CD4-positive, alpha-beta T cell treated with Interleukin-1 beta for 1 hour (primary cell): ENCODE results near the gene IL1B.

ENCODE experiments used
- DNase-seq, 2 donors: peaks; one replicate each; pipeline ENCODE4 v3.0.0-alpha.2; 2020 to 2022

The IL1B gene

DNA sequence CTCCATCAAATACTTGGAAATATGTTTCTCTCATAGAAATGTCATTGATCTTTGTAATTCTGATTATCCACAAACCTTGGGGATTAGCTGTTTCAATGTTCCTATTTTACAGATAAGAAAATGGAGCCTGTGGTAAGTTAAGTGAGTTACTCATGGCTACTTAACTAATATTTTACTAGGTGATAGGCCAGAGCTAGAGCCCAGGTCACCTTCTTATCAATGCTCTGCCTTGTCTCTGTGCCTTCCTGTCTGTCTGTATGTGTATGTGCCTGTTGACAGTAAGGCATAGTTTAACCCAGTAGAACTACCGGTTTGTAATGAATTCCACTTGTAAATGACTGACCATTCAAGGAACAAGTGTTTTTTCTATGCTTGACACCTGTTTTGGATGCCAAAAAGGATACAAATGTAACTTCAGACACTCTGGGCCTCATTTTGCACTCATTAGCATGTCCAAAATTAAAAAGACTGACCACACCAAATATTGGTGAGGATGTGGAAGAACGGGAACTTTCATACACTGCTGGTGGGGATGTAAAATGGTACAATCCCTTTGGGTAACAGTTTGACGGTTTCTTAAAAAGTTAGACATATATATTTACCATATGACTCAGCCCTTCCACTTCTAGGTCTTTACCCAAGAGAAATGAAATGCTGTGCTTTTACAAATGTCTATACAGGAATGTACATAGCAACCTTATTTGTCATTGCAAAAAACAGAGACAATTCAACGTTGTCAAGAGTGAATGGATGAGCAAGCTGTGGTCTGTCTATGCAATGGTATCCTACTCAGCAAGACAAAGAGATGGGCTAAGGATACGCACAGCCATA lies 32.7 kb downstream of the IL1B start:
- no peak for DNase-seq

DNA sequence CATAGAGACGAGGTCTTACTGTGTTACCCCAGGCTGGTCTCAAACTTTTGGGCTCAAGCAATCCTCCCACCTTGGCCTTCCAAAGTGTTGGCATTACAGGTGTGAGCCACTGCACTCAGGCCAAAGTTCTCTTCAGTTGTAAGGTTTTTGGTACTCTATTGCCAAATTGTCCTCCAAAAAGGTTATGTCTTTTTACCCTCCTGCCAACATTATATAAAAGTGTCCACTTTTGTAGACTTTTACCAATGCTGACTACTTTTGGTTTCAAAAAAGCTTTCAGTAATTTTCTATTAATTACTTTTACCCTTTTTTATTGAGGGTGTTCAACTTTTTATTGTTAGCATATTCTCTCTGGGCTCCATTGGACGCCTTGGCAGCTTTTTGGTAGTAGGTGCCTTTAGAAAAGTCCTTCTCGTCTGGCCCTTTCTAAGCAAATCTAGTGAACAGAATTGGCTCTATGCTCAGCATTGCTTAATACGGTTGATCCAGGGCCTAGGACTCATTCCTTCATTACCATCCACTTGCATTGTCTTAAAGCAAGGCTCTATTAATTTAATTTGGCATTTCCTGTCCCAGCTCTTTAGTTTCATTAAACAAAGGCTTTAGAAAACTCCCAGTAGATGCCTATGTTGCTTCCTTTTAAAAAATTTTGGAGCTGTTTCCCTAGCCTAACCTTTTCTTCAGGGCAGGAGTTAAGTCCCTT lies 35.5 kb downstream of the IL1B start:
- DNase-seq, result no peak

DNA sequence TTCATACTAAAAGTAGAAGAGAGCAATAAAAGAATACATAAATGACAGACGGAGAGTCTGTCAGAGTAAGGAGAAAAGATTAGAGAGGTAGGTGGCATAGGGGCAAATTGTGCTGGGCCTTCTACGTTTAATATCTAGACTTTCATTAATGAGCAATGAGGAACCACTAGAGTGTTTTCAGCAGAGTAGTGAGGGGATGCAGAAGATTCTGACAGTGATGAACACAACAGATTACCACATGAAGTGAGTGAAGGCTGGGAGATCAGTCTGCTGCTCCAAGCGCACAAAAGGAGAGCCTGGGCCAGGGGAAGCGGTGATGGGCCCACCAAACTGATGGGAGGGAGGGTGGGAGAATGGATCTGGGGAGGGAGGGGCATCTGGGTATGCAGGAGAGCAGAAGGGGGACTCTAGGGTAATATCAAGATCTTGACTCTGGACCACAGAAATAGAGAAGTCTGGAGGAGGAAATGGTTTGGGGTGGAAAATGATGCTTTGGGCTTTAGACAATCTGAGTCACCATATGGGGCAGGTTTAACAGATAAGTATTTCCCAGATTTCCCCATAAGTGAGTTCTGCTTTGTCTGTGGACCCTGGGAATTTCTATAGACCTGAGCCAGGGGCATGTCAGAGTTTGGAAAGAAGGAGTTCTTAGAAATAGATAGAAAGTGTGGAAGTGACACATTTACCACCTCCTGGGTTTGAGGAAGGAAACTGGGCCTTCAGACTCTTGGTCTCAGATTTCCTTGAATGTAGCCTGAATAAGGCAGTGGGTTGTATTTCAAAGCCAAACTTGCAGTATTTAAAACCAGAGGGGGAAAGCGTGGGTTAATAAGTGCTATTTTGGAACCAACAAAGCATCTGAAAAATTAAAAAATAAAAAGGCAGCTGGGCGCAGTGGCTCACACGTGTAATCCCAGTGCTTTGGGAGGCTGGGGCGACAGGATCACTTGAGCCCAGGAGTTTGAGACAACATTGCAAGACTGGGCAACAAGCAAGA lies 37.3 kb downstream of the IL1B start:
- peak in 1 of 2 donors; percentile 48 for DNase-seq

DNA sequence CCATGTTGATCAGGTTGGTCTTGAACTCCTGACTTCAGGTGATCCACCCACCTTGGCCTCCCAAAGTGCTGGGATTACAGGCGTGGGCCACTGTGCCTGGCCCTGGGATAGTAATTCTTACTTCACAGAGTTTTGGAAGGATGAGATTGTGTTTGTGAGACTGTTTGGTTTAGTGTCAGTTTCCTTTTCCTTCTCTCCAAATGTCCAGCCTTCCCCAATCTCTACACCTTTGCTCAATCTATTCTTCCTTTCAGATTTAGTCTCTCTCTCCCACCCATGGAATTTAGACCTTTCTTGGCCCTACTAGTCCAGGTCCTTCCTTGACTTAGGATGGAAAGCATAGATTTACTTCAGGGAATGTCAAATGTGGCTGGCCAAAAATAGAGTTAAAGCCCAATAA lies 40.1 kb downstream of the IL1B start:
- no peak for DNase-seq

DNA sequence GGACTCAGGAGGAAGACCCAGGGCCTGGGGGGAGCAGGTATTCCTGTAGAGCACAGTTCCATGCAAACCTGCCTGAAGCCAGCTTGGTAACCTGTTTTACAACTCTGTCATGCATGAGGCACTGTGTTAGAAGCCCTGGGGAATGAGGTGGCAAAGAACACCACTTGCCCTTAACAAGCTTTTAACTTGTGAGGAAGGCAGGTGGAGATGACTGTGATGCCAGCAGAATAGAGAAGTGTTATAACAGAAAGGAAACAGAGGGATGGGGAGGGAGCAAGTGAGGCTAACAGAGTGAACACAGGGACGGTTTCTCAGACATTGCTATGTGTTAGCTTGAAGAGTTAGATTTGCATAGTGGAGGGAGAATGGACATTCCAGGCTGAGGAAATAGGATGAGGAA lies 40.8 kb downstream of the IL1B start:
- peak in 1 of 2 donors; percentile 10 for DNase-seq

DNA sequence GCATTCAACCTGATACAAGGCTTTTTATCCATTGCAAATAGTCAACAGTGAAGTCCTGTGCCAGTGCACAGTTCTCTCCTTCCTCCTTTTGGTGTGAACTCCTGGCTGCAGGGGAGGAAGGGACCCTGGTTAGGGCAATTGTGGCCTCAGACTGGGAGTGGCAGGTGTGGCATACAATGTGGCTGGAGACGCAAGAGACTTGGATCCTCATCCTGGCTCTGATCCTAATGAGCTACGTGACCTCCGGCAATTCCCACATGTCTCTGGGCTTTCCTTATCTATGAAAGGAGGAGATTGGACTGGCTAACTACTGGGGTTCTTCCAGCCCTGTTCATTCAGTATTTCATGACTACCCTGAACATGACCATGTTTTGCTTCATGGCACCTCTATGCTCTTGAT lies 41.7 kb downstream of the IL1B start:
- no peak for DNase-seq

DNA sequence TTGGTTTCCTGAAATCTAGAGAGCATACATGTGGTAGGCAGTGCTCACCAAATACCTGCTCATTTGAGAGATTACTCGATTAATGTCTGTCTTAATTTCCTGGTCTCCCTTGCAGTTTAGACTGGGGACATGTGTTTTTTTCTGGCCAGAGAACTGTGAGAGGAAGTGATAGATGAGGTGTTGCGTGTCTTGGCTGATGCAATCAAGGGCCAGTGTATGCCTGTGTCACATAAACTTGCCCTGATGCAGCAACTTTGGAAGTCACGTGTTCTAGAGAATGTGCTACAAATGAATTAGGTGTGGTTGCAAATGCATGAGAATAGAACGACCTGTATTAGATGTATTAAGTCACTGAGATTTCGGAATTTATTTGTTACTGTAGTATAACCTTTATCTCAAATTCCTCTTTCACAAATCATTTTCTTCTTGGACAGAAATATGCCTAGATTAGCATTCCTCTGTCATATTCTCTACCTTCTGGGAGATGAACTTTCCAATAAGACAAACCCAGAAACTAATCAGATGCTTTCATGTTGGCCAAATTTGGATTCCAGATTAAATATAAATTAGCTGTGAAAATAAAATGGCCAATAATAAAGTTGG lies 42.3 kb downstream of the IL1B start:
- DNase-seq, result peak; percentile 33 to 77

DNA sequence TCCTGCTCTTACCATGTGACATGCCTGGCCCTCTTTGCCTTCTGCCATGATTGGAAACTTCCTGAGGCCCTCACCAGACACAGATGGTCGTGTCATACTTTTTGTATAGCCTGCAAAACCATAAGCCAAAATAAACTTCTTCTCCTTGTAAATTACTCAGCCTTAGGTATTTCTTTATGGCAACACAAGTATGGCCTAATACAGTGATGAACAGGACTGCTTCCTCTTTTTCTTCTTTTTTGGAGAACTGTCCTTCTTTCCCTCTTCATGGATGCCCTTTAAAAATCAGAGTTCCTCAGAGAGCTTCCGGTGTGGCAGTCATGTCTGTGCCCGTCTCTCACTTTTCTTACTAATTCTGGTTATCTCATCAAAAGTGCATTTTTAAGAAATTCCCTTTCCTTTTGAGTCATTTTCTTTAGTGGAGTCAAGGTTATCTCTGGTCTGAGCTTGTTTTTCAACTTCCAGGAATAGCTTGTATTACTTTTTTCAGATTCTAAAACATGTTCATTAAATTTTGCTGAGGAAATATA lies 43.1 kb downstream of the IL1B start:
- peak in 1 of 2 donors; percentile 43 for DNase-seq

DNA sequence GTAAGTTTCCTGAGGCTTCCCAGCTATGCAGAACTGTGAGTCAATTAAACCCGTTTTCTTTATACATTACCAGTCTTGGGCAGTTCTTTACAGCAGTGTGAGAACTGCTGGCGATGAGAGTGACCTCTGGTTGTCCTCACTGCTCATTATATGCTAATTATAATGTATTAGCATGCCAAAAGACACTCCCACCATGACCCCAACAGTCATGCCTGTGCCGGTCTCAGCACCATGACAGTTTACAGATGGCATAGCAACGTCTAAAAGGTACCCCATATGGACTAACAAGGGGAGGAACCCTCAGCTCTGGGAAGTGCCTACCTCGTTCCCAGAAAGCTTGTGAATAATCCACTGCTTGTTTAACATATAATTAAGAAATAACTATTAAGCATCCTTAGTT lies 44.2 kb downstream of the IL1B start:
- DNase-seq, result no peak

DNA sequence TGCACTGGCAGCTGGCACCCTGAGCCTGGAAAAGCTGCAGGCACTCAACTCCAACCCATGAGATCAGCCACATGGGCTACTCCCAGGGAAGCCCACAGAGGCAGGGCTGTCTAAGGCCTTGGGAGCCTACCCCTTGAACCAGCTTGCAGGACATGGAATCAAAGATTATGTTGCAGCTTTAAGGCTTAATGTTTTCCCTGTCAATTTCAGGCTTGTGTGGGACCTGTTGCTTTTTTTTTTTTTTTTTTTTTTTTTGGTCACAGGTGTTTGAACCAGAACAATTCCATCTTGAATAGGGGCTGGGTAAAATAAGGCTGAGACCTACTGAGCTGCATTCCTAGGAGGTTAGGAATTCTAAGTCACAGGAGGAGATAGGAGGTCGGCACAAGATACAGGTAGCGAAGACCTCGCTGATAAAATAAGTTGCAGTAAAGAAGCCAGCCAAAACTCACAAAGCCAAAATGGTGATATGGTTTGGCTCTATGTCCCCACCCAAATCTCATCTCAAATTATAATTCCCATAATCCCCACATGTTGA lies 44.8 kb downstream of the IL1B start:
- DNase-seq, result no peak

DNA sequence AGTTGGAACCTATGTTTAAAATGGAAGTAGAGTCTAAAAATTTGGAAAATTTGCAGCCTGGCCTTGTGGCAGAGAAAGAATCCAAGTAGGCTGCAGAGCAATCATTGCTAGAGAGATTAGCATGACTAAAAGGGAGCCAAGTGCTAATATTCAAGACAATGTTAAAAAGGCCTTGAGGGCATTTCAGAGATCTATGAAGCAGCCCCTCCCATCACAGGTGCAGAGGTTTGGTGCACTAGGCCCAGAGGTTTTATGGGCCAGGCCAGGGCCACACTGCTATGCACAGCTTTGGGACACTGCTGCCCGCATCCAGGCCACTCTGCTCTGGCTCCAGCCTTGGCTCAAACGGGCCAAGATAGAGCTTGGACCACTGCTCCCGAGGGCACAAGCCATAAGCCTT lies 45.6 kb downstream of the IL1B start:
- no peak for DNase-seq

DNA sequence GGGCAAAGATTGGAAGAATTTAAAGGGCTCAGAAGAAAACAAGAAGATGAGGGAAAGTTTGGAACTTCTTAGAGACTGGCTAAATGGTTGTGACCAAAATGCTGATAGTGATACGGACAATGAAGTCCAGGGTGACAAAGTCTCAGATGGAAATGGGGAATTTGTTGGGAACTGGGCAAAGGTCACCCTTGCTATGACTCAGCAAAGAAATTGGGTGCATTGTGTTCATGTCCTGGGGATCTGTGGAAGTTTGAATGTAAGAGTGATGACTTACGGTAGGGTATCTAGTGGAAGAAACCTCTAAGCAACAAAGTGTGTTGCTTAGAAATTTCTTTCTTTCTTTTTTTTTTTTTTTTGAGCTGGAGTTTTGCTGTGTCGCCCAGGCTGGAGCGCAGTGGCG lies 46.3 kb downstream of the IL1B start:
- no peak for DNase-seq

DNA sequence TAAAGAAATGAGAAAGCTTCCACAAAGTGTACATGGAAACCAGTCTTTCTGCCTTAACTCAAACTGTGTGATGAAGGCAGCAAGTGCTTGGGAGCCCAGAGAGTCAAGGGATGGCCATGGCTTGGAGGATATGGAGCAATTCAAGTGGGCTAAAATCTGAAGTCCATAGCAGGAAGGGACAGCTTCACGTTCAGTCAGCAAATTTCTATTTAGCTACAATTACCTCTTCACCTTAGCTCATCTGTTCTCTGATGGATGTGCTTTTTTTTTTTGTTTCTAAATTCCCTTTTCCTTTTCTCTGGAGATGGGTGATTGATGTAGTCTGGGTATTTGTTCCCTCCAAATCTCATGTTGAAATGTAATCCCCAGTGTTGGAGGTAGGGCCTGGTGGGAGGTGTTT lies 47.4 kb downstream of the IL1B start:
- DNase-seq, result no peak

DNA sequence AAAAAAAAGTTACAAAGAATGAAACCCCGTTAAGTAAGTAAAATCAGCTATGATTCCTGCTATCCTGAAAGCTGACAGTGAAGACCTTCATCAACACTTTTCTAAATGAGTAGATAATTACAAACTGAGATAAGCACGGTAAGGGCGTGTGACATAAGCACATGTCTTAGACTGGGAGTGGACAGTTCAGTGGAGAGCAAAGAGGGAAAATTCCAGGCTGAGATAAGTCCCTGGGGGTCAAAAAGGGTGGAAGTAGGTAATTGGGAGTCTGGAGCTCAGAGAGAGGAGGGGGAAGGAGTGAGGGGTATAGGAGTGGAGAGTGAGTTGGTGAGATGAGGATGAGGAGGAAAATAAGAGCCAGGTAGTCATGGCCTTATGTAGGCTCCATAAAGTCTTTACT lies 47.9 kb downstream of the IL1B start:
- no peak for DNase-seq

DNA sequence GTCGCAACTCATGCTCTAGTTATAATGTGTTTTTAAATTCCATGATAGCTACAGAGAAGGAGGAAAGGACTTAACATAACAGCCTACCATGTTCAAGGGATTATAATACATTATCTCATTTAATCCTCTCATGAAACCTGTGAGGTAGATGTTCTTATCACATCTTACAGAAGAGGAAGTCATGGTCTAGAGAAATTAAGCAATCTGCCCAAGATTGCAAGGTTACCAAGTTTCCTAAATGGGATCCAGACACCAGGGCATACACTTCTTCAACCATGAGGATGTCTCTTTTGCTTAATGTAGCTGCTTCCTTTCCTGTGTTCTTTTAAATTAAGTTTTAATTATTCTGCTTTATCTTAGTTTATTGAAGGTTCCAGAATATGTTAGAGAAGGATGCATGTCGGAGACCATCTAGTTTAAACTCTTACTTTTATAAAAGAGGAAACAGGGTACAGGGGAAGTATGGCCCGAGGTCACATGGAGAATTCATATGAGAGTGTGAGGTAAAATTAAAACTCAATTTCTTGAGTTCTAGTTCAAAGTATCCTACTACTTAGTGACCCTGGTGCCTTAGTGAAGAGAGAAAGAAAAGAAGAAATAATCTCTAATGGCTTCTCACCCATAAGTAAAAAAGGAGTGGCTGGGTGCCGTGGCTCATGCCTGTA lies 48.7 kb downstream of the IL1B start:
- DNase-seq, result no peak

DNA sequence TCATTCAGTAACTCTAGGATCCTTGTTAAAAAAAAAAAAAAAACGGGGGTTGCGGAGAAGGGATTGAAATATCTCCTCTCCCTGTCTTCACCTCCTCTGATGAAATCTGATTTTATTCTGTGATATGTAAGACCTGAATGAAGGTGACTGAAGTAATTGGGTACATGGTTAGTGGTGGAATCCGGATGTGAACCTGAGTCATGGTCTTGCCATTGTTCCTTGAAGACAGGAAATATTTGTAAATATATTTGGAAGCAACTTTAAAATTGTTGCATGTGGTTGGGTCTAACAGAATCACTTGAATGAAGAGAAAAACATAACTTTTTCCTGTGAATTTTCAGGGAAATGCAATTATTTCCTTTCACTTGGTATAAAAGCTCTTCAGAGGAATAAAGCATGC lies 49.3 kb downstream of the IL1B start:
- DNase-seq, result no peak

DNA sequence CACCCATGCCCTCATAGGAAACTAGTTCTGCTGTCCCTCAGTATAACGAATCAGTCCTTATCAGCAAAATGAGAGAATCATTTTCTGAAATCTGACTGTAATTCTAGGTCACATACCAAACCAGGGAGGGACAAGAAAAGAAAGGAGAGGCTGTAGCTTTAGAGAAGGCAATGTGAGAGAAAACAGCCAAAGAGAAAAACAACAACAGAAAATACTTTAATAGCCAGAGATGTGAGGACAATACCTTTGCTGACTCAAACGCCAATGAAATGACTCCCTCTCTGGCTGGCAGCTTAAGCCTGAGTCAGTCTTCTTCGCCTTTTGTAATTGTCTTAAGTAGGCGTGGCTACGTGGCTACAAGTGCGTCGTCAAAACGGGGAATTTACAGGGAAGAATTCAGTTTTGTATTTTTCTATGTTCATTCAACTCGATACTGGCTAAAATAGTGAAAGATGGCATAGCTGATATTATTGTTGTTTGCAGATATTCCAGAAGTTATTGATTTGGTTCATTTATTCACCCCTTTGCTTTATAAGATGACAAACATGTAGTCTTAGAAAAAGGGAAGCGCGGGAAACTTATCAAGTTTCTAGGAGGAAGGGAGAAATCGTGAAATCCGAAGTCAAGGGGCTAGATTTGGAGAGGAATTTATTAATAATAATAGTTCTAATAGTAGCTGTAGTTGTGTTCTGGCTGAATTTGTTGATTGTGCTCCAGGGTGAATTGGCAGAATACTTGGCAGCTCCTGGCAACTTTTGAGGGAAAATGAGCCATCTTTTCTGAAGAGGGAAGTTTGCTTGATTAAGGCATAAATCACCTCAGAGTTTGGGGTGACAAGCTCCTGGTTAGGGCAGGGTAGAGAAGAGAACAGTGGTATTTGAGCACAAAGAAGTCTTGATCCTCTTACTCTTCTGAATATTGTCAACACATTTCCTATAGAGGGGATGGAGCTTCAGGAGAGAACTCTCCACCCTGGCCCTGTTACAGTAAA lies 52.1 kb downstream of the IL1B start, which contains the start of gene IL1A:
Gene IL1A (minus strand): TSS at position 295 of the 991 bp plus-strand sequence. CDS start 723 bp downstream, outside the sequence.
- DNase-seq, result peak in 1 of 2 donors; percentile 47

DNA sequence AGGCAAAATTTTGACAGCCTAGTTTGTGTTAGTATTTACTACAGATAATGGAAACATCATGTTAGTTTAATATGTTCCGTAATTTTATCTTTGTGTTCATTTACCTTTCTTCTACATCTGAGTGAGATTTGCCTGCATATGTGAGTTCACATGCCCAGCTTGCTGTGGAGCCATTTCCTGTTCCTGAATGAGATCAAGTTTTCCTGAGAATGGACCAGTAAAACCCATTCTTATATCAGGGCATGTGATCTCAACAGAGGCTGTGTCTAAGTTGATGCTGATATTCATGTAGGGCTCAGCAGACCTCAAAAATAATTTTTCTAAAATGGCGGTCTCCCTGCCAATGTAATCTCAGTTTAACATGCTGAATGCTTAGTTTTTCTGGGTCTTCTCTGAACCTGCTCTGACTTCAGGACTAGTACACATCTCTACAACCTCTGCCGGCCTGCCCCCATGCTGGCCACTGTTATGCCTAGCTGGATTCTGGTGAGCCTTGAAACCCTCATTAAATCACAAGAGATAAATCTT lies 53.3 kb downstream of the IL1B start:
- no peak for DNase-seq

DNA sequence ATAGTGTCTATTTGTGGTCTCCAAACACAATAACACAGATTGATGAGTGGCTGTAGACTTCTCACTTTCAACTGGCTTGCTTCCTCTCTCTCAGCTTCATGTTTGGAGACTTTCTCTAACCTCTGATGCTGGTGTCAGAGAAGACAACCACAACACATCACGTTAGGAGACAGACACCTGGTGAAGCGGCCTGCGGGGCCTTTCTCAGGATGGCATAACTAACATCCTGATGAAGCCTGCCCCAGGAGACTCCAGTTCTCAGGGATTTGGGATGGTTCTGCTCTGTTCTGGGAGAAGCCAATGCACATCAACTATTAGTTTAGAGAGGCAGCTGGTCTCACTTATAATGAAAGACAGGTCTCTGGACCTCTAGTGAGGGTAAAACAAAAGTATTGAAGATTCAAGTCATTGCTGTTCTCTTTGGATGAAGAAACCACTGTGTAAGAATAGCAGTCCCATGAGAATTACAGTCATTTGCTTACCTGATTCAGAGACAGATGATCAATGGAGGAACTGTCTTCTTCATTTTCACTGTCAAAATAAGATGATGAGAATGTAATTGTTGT lies 54.3 kb downstream of the IL1B start:
- DNase-seq, result no peak
